Stimulated activated naive CD8-positive, alpha-beta T cell treated with anti-CD3 and anti-CD28 coated beads, Interleukin-15, amount 100 ng/mL, for 72 hours (primary cell): Measurements from ENCODE around the gene NBL1.

Source experiments
- ATAC-seq: fragments of 150-1000 bp; cut with Tn5 transposase; 2 replicates; pipeline ENCODE4 v1.10.0; 2021; ENCODE audit warnings: mild to moderate bottlenecking, moderate library complexity
- DNase-seq, 2 donors: peaks; one replicate each; pipeline ENCODE4 v3.0.0; 2021 to 2022
- H3K27ac Mint-ChIP-seq, 2 donors: one replicate each; pipeline ENCODE4 v1.8.0; 2022; ENCODE audit warnings: mild to moderate bottlenecking in 2 of 2, mixed read lengths in 2 of 2, moderate library complexity in 2 of 2
- H3K27me3 Mint-ChIP-seq: one replicate; pipeline ENCODE4 v1.8.0; 2022; ENCODE audit warnings: mixed read lengths
- H3K4me1 Mint-ChIP-seq: one replicate; pipeline ENCODE4 v1.8.0; 2022; ENCODE audit warnings: mild to moderate bottlenecking, mixed read lengths
- H3K4me3 Mint-ChIP-seq, 2 donors: one replicate each; pipeline ENCODE4 v1.8.0; 2022; ENCODE audit warnings: mild to moderate bottlenecking in 2 of 2, mixed read lengths in 2 of 2, moderate library complexity in 1 of 2
- H3K9me3 Mint-ChIP-seq, 2 donors: one replicate each; pipeline ENCODE4 v1.8.0; 2022; ENCODE audit warnings: mixed read lengths in 2 of 2

Gene NBL1

DNA sequence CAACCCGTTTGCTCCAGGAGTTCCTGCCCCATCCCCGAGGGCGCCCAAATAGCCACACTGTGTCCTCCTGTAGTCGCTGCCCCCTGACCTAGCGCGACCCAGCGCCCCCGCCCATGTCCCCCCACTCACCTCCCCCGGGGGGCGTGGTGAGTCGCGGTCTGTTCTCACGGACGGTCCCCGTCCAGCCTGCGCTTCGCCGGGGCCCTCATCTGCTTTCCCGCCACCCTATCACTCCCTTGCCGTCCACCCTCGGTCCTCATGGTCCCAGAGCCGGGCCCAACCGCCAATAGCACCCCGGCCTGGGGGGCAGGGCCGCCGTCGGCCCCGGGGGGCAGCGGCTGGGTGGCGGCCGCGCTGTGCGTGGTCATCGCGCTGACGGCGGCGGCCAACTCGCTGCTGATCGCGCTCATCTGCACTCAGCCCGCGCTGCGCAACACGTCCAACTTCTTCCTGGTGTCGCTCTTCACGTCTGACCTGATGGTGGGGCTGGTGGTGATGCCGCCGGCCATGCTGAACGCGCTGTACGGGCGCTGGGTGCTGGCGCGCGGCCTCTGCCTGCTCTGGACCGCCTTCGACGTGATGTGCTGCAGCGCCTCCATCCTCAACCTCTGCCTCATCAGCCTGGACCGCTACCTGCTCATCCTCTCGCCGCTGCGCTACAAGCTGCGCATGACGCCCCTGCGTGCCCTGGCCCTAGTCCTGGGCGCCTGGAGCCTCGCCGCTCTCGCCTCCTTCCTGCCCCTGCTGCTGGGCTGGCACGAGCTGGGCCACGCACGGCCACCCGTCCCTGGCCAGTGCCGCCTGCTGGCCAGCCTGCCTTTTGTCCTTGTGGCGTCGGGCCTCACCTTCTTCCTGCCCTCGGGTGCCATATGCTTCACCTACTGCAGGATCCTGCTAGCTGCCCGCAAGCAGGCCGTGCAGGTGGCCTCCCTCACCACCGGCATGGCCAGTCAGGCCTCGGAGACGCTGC, 21.7 kb downstream of the NBL1 start:
- H3K27me3 Mint-ChIP-seq: peaks cover 76% of the 10 kb centered on the region
- H3K4me1 Mint-ChIP-seq: peaks cover 12% of the 10 kb centered on the region
- H3K4me3 Mint-ChIP-seq: peak overlapping the region; percentile 77 to 79
- peak overlapping the region; percentile 33 to 84 for H3K27ac Mint-ChIP-seq
- H3K9me3 Mint-ChIP-seq: no peaks in the 10 kb centered on the region
- peak; percentile 39 for ATAC-seq
- no peak for DNase-seq

DNA sequence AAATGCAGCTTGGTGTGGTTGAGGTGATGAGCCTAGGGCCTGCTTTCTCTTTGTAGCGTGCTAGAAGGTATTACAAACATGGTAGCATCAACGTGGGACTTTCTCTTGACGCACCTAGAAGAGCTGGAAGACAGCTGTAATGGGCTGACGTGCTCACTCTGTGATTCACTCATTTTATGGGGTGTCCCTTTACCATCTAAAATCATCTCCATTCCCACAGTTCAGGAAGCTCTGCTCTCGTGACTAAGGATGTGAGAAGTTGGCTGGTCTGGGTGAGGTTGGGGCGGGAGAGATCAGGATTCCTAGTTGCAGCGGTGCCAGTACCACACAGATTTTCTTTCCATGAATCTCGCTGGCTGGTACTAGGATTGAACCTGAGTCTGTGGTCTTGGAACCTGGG, 24.8 kb downstream of the NBL1 start:
- no peak for DNase-seq
- H3K27ac Mint-ChIP-seq: no peak overlapping the region
- no peak for ATAC-seq
- no peak overlapping the region for H3K4me3 Mint-ChIP-seq
- H3K9me3 Mint-ChIP-seq: no peaks in the 10 kb centered on the region
- H3K4me1 Mint-ChIP-seq: peaks cover 12% of the 10 kb centered on the region
- H3K27me3 Mint-ChIP-seq: peaks cover 70% of the 10 kb centered on the region

DNA sequence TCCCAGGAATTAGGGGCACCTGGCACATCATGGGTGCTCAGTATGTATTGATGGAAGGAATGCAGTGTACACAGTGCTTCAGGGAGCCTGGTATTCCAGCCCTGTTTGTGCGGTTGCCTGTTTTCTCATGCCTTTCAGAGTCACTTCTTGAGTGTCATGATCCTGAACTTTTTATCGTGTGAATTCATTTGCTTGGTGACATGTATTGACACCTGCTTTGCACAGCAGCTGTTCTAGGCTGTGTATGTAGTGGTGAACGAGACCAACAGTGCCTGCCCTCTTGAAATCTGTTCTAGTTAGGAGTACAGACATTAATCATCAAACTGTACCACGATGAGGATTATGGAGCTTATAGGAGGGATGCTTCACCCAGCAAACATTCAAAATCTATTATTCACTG, 26.7 kb downstream of the NBL1 start:
- peaks cover 69% of the 10 kb centered on the region for H3K27me3 Mint-ChIP-seq
- ATAC-seq: no peak
- no peak for DNase-seq

DNA sequence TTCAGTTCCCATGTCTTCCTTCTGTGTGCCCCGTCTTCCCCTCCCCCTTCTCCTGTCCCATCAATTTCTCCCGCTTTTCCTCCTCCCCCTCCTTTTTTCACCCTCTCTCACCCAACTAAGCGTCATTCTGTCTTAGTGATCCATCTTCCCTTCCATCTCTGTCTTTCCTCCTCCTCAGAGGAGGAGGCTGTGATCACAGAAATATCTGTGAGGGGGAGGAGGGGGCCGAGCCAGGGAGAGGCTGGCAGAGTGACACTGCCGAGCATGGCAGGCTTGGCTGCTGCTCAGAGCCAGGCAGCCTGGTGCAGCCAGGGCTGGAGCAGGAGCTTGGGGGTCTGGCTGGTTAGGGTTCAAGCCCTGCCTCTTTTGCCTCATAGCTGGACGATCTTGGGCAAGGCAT, 28.1 kb downstream of the NBL1 start:
- Mint-ChIP-seq H3K27me3 (peaks cover 64% of the 10 kb centered on the region), H3K4me3 (no peak overlapping the region), H3K27ac (no peak overlapping the region), H3K9me3 (no peaks in the 10 kb centered on the region), H3K4me1 (no peaks in the 10 kb centered on the region)
- ATAC-seq (no peak), DNase-seq (no peak)

More for the DNA sequence above, 26.7 kb downstream of the NBL1 start:
- no peak overlapping the region for H3K4me3 Mint-ChIP-seq
- H3K27ac Mint-ChIP-seq: no peak overlapping the region
- peaks cover 5% of the 10 kb centered on the region for H3K4me1 Mint-ChIP-seq
- H3K9me3 Mint-ChIP-seq: no peaks in the 10 kb centered on the region

DNA sequence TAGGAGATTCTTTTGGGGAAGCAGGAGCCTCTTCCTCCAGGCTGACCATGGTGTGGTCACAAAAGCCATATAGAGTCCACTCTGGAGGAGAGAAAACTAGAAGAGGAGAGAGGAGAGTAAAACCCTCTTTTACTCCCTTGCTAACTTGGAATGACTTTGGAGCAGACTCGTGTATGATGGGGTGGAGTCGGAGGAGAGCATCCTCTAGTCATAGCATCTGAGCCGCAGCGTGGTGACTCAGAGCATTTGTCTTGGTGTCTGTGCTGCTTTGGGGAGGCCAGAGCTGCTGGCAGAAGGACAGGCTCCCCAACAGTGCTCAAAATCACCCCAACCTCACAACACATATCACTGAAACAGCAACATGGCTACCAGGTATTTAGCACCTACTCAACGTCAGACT, 31.7 kb downstream of the NBL1 start:
- Mint-ChIP-seq H3K27me3 (peaks cover 40% of the 10 kb centered on the region), H3K4me3 (no peak overlapping the region), H3K9me3 (no peaks in the 10 kb centered on the region), H3K27ac (no peak overlapping the region), H3K4me1 (no peaks in the 10 kb centered on the region)
- DNase-seq (no peak), ATAC-seq (no peak)

DNA sequence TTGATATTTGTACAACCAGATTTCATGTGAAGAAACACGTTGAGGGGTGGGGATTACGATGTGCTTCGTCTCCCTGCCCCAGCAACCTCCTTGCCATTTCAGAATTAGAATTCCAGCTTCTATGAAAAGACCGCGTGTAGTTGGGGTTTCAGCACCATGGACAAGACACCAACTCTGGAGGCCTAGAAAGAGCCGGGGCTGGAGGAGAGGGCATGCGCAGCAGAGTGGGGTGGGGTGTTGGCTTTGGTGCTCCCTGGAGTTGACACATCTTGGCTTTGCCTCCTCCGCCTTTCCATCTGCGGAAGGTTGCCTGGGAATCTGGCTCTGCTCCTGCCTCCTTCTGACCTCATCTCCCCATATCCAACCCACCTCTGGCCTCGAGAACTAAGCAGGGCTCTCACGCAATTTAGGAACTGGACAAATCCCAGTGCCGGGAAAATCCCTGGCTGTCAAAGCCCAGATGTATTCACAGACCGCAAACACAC, 32.4 kb downstream of the NBL1 start:
- H3K27me3 Mint-ChIP-seq: peaks cover 36% of the 10 kb centered on the region
- H3K27ac Mint-ChIP-seq: no peak overlapping the region
- ATAC-seq (no peak), DNase-seq (no peak)
- no peak overlapping the region for H3K4me3 Mint-ChIP-seq
- no peaks in the 10 kb centered on the region for H3K9me3 Mint-ChIP-seq
- H3K4me1 Mint-ChIP-seq: no peaks in the 10 kb centered on the region

DNA sequence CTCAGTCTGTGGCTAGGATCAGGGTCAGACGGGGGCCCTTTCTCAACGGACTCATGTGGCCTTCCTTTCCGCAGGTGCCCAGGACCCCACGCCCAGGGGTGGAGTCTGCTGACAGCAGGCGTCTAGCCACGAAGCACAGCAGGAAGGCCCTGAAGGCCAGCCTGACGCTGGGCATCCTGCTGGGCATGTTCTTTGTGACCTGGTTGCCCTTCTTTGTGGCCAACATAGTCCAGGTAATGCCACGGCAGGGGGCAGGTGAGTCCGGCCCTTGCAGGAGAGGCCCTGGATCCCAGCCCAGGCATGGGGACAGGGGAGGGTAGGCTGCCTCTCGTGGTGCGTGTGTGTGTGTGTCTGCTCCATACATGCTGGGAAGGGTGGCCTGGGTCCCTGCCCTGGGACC, 34.4 kb downstream of the NBL1 start:
- H3K9me3 Mint-ChIP-seq: no peaks in the 10 kb centered on the region
- no peak overlapping the region for H3K4me3 Mint-ChIP-seq
- H3K27me3 Mint-ChIP-seq: peaks cover 25% of the 10 kb centered on the region
- H3K4me1 Mint-ChIP-seq: no peaks in the 10 kb centered on the region
- DNase-seq: no peak
- no peak overlapping the region for H3K27ac Mint-ChIP-seq
- ATAC-seq: no peak

DNA sequence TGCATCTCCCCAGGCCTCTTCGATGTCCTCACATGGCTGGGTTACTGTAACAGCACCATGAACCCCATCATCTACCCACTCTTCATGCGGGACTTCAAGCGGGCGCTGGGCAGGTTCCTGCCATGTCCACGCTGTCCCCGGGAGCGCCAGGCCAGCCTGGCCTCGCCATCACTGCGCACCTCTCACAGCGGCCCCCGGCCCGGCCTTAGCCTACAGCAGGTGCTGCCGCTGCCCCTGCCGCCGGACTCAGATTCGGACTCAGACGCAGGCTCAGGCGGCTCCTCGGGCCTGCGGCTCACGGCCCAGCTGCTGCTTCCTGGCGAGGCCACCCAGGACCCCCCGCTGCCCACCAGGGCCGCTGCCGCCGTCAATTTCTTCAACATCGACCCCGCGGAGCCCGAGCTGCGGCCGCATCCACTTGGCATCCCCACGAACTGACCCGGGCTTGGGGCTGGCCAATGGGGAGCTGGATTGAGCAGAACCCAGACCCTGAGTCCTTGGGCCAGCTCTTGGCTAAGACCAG, 34.9 kb downstream of the NBL1 start:
- H3K4me3 Mint-ChIP-seq: no peak overlapping the region
- DNase-seq (no peak), ATAC-seq (no peak)
- no peak overlapping the region for H3K27ac Mint-ChIP-seq
- H3K9me3 Mint-ChIP-seq: no peaks in the 10 kb centered on the region
- no peaks in the 10 kb centered on the region for H3K4me1 Mint-ChIP-seq
- H3K27me3 Mint-ChIP-seq: peaks cover 25% of the 10 kb centered on the region

DNA sequence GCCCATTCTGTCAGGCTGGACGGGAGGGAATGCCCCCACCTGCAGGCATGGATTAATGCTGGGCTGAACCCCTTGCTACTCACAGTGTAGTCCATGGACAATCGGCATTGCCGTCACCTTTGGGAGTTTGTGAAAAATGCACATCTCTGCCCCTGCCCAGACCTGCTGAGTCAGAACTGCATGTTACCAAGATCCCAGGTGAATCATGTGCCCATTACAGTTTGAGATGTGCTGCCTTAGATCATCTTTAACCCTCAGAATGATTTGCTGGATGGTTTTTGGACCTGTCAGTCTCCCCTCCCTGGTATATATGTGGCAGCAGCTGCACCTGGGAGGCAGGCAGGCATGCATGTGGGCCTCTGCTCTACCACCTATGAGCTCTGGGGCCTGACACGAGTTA, 35.6 kb downstream of the NBL1 start:
- H3K27ac Mint-ChIP-seq: no peak overlapping the region
- no peaks in the 10 kb centered on the region for H3K4me1 Mint-ChIP-seq
- H3K4me3 Mint-ChIP-seq: no peak overlapping the region
- H3K27me3 Mint-ChIP-seq: peaks cover 21% of the 10 kb centered on the region
- ATAC-seq (no peak), DNase-seq (no peak)
- no peaks in the 10 kb centered on the region for H3K9me3 Mint-ChIP-seq

DNA sequence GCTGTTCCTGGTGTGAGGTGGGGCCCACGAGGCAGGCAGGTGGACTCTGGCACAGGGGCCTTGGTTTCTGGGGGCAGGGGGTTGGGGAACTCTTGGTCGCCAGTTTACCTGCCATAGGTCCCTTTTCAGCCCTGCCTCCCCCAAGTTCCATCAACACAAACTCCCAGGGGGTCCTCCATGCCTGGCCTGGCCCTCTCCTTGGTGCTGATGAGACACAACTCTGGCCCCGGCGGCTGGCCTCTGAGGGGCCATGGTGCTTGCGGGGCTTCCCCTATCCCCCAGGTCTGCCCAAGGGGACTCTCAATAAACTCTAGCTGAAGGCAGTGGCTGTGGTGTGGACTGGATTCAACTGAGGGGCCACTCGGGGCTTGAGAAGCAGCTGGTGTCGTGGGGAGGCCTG, 36.5 kb downstream of the NBL1 start:
- ATAC-seq: no peak
- DNase-seq: no peak
- Mint-ChIP-seq H3K27me3 (peaks cover 11% of the 10 kb centered on the region), H3K4me1 (no peaks in the 10 kb centered on the region), H3K9me3 (no peaks in the 10 kb centered on the region), H3K4me3 (no peak overlapping the region), H3K27ac (no peak overlapping the region)

DNA sequence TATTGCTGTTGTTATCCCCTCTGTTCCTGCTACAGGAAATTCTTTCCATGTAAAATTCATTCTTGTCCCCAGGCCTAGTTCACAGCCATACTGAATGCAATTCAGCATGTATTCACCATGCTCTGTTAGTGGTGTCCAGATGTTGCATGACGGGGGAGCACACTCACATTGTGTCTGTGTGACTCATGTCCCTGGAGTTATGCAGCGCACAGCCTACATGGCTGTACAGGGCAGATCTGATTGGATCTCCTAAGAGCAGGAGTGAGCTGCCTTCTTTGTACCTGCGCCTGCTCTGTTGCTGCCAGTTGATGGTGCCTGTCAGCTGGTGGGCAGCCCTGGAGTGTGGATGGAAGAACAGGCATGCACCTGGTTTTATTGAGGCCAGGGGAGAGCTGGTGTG, 38.1 kb downstream of the NBL1 start:
- no peak overlapping the region for H3K4me3 Mint-ChIP-seq
- DNase-seq (no peak), ATAC-seq (no peak)
- H3K27ac Mint-ChIP-seq: no peak overlapping the region
- peaks cover under 1% of the 10 kb centered on the region for H3K4me1 Mint-ChIP-seq
- no peaks in the 10 kb centered on the region for H3K27me3 Mint-ChIP-seq
- H3K9me3 Mint-ChIP-seq: no peaks in the 10 kb centered on the region

DNA sequence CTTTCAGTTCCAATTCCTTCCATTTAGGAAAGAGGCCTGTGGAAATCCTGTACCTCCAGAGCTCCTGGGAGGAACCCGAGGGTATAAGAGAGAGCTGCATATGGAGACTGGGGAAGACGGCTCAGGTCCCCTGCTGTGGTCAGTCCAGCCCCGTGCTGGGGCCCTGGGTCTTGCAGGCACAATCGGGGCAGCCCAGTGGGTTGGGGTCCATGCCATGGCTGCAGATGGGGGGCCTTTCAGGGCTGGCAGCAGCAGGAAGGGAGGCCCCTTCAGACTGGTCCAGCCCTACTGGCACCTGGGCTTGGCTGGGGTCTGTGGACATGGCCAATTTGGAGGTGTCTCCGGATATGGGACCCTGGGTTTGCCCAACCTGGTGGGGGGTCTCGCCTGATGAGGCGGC, 38.8 kb downstream of the NBL1 start:
- Mint-ChIP-seq H3K27me3 (no peaks in the 10 kb centered on the region), H3K27ac (no peak overlapping the region), H3K4me3 (no peak overlapping the region), H3K9me3 (no peaks in the 10 kb centered on the region), H3K4me1 (peaks cover 5% of the 10 kb centered on the region)
- ATAC-seq: no peak
- no peak for DNase-seq

DNA sequence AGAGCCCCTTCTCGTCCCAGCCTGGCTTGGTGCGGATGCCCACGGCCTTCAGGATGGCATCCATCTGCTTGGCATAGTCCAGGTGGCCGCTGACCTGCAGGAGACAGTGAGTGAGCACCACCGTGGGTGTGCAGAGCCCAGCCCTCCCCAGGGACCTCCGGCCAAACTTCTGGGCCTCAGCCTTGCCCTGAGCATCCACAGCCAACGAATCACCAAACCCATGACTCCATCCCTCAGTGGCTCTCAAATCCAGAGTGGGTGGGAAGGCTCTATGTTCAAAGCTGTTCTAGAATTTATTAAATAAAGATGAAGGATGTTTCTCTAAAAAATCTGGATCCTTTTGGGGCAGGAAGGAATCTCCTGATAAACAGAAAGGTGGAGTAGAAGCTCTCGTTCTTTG, 39.2 kb downstream of the NBL1 start:
- Mint-ChIP-seq H3K27me3 (no peaks in the 10 kb centered on the region), H3K4me1 (peaks cover 10% of the 10 kb centered on the region), H3K4me3 (no peak overlapping the region), H3K27ac (no peak overlapping the region), H3K9me3 (no peaks in the 10 kb centered on the region)
- no peak for DNase-seq
- ATAC-seq: no peak

DNA sequence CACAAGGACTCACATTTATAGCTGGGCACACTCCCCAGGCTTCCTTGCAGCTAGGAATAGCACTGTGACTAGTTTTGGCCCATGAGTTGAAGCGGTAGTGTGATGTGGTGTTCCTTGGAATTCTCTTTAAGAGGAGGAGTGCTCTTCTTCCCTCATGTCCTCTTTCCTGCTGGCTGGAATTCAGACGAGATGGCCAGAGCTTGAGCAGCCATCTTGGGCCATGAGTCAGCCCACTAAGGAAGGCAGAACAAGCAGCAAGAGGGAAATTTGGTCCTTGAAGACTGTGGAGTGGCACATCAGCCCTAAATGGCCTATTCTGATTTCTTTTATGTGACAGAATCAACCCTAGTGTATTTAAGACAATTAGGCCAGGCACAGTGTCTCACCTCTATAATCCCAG, 40.6 kb downstream of the NBL1 start:
- no peak for DNase-seq
- ATAC-seq: no peak
- peaks cover 18% of the 10 kb centered on the region for H3K4me1 Mint-ChIP-seq
- H3K4me3 Mint-ChIP-seq: no peak overlapping the region
- peaks cover 5 to 6% of the 10 kb centered on the region in 2 donors for H3K9me3 Mint-ChIP-seq
- H3K27ac Mint-ChIP-seq: no peak overlapping the region
- H3K27me3 Mint-ChIP-seq: no peaks in the 10 kb centered on the region

DNA sequence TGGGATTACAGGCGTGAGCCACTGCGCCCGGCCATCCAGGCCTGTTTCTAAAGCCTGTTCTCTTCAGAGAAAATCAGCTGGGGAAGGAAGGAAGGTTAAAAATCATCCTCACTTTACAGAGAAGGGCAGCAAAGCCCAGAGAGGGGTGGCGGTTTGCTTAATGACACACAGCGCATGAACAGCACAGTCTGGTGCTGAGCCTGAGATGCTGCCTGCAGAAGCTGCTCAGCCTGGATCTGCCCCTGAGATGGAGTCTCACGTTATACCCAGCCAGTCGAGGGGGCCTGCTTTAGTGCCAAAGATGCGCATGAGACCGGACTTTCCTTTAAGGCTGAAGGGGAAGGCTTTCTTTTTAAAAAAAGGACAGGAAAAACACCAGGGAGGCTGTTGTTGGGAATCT, 41.9 kb downstream of the NBL1 start:
- peaks cover 22% of the 10 kb centered on the region for H3K4me1 Mint-ChIP-seq
- H3K4me3 Mint-ChIP-seq: no peak overlapping the region

DNA sequence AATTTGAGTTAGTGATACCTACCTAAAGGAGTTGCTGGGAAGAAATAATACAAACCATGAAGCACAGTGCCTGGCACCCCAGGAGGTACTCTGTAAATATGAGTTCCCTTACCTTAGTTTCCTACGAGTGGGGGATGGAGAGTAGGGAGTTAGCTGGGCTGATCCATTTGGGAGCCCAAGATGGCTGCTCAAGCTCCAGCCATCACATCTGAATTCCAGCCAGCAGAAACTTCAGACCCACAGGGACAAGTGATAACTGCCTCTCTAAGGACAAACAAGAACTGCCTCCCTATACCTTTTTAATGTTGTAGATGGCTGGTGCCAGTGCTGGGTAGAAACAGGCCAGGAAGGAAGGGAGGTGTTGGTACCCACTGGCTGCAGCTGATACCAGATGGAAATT, 43.3 kb downstream of the NBL1 start:
- Mint-ChIP-seq H3K9me3 (peaks cover 10 to 17% of the 10 kb centered on the region in 2 donors), H3K27ac (peak overlapping the region in 1 of 2 donors; percentile 25), H3K4me1 (peaks cover 22% of the 10 kb centered on the region), H3K4me3 (no peak overlapping the region), H3K27me3 (no peaks in the 10 kb centered on the region)
- no peak for DNase-seq
- no peak for ATAC-seq

More for the DNA sequence above, 41.9 kb downstream of the NBL1 start:
- peaks cover 10 to 17% of the 10 kb centered on the region in 2 donors for H3K9me3 Mint-ChIP-seq
- H3K27ac Mint-ChIP-seq: no peak overlapping the region
- no peaks in the 10 kb centered on the region for H3K27me3 Mint-ChIP-seq
- ATAC-seq (no peak), DNase-seq (no peak)
